ENCODE results near the gene PSORS1C1. TPM values are rescaled to one million over a fixed set of nuclear protein-coding genes. Genes with fewer than 3 reads are reported as not detected.
"Not testable (repeated sequence)": the region's sequence is repeated elsewhere in the genome, so short reads cannot be mapped to it uniquely, and the experiment has no call there.

PSORS1C1 gene
- total and polyA plus RNA-seq, 2 donors (not counting 1 experiment from before 2014, with no cell fraction given), result 0.40 to 0.66 TPM

DNA sequence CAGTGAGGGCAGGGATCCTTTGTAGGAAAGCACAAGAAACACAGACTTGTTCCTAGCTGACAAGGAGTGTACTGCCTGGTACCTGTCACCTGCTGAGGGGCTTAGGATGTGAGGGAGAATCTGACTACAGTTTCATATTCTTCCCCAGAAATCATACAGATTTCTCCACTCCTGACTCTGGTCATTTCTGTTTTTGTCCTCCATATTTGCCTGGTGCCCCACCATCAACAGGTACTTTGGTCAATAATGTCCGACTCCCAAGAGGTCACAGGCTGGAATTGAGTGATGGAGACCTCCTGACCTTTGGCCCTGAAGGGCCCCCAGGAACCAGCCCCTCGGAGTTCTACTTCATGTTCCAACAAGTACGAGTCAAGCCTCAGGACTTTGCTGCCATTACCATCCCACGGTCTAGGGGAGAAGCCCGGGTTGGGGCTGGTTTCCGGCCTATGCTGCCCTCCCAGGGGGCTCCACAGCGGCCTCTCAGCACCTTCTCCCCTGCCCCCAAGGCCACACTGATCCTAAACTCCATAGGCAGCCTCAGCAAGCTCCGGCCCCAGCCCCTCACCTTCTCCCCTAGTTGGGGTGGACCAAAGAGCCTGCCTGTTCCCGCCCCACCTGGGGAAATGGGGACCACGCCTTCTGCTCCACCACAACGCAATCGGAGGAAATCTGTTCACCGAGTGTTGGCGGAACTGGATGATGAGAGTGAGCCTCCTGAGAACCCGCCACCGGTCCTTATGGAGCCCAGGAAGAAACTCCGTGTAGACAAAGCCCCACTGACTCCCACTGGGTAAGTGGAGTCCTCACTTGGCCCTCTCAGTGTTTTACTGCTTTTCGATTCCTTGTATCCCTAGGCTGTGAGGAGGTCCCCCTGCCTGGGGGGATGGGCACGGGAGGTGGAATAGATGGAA is 46.9 kb downstream of the PSORS1C1 start:
- no peak overlapping the region for H3K27ac ChIP-seq (ENCODE audit: insufficient read depth, low read length)
- H3K4me3 ChIP-seq (replicated peaks in 1 of 4; ENCODE audit: control extremely low read depth in 1 of 4, insufficient read depth in 1 of 4, low read depth in 3 of 4, low read length in 4 of 4), result no peak overlapping the region
- H3K4me1 ChIP-seq (ENCODE audit: control insufficient read depth, extremely low read depth, insufficient read depth, low read length), result peaks cover 11% of the 10 kb centered on the region
- peaks cover 3% of the 10 kb centered on the region for H3K36me3 ChIP-seq (ENCODE audit: control insufficient read depth, insufficient read depth, low read length)
- no peak for DNase-seq (ENCODE audit: low read depth in 2 of 2)
- H2AFZ ChIP-seq (ENCODE audit: low read length), result no peak overlapping the region
- no peaks in the 10 kb centered on the region for H4K20me1 ChIP-seq (ENCODE audit: control insufficient read depth, extremely low read depth, insufficient read depth, low read length)
- peaks cover 23% of the 10 kb centered on the region for H3K79me2 ChIP-seq (ENCODE audit: control insufficient read depth, insufficient read depth, low read length)
- H3K4me2 ChIP-seq (ENCODE audit: extremely low read depth, insufficient read depth, low read length), result no peak overlapping the region
- no peaks in the 10 kb centered on the region for H3K27me3 ChIP-seq (ENCODE audit: control insufficient read depth, insufficient read depth, low read length)
- H3K9ac ChIP-seq (ENCODE audit: insufficient read depth, low read length), result no peak overlapping the region
- no peaks in the 10 kb centered on the region for H3K9me3 ChIP-seq (ENCODE audit: control insufficient read depth, insufficient read depth, low read depth, low read length)
- no peak for TF ChIP-seq CTCF (conservative IDR thresholded peaks at IDR 0.05 in 1 of 2, IDR thresholded peaks at IDR 0.05 in 1 of 2; ENCODE audit: low read depth in 1 of 2, low read length in 2 of 2)
- TF ChIP-seq EZH2 (IDR thresholded peaks at IDR 0.05; ENCODE audit: low read length, missing control alignments), result no peak

DNA sequence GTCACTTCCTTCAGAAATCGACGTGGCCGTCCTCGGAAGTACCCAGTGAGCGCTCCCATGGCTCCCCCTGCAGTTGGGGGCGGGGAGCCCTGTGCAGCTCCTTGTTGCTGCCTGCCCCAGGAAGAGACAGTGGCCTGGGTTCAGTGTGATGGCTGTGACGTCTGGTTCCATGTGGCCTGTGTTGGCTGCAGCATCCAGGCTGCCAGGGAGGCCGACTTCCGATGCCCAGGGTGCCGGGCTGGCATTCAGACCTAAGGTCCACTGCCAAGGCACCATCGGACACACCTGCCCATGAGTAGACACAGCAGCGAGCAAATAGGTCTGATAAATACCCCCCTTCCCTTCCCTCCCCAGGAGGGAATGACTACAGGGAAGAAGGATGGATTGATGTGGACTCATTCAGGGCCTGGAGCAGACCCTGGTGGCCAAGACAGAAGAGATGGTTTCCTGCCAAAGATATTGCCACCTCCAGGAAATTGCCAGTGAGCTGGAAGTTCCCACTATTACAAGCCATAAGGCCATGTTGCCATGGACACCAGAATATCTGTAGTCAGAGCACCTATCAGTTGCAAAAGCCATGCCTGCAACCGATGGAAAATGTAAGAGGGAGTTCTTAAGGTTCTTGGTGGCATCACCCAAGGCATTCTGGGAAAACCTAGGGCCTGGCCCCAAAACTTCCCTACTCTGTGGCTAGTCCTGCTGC is 48.0 kb downstream of the PSORS1C1 start:
- Histone ChIP-seq H4K20me1 (ENCODE audit: control insufficient read depth, extremely low read depth, insufficient read depth, low read length) (no peaks in the 10 kb centered on the region), H3K4me1 (ENCODE audit: control insufficient read depth, extremely low read depth, insufficient read depth, low read length) (peaks cover 11% of the 10 kb centered on the region), H3K9ac (ENCODE audit: insufficient read depth, low read length) (no peak overlapping the region), H3K27ac (ENCODE audit: insufficient read depth, low read length) (no peak overlapping the region), H3K9me3 (ENCODE audit: control insufficient read depth, insufficient read depth, low read depth, low read length) (no peaks in the 10 kb centered on the region), H3K27me3 (ENCODE audit: control insufficient read depth, insufficient read depth, low read length) (no peaks in the 10 kb centered on the region), H3K4me2 (ENCODE audit: extremely low read depth, insufficient read depth, low read length) (no peak overlapping the region), H3K79me2 (ENCODE audit: control insufficient read depth, insufficient read depth, low read length) (peaks cover 17% of the 10 kb centered on the region), H2AFZ (ENCODE audit: low read length) (no peak overlapping the region), H3K36me3 (ENCODE audit: control insufficient read depth, insufficient read depth, low read length) (peaks cover 3% of the 10 kb centered on the region), H3K4me3 (replicated peaks in 1 of 4; ENCODE audit: control extremely low read depth in 1 of 4, insufficient read depth in 1 of 4, low read depth in 3 of 4, low read length in 4 of 4) (no peak overlapping the region)
- no peak for DNase-seq (ENCODE audit: low read depth in 2 of 2)
- TF ChIP-seq CTCF (conservative IDR thresholded peaks at IDR 0.05 in 1 of 2, IDR thresholded peaks at IDR 0.05 in 1 of 2; ENCODE audit: low read depth in 1 of 2, low read length in 2 of 2) (no peak), EZH2 (IDR thresholded peaks at IDR 0.05; ENCODE audit: low read length, missing control alignments) (no peak)

GRCh38 chr6:31163922-31164321 is 49.3 kb downstream of the PSORS1C1 start:
- Histone ChIP-seq H3K27me3 (ENCODE audit: control insufficient read depth, insufficient read depth, low read length) (no peaks in the 10 kb centered on the region), H3K4me3 (replicated peaks in 1 of 4; ENCODE audit: control extremely low read depth in 1 of 4, insufficient read depth in 1 of 4, low read depth in 3 of 4, low read length in 4 of 4) (no peak overlapping the region), H2AFZ (ENCODE audit: low read length) (no peak overlapping the region), H3K79me2 (ENCODE audit: control insufficient read depth, insufficient read depth, low read length) (peaks cover 15% of the 10 kb centered on the region), H4K20me1 (ENCODE audit: control insufficient read depth, extremely low read depth, insufficient read depth, low read length) (no peaks in the 10 kb centered on the region), H3K27ac (ENCODE audit: insufficient read depth, low read length) (no peak overlapping the region), H3K4me1 (ENCODE audit: control insufficient read depth, extremely low read depth, insufficient read depth, low read length) (peaks cover 9% of the 10 kb centered on the region), H3K4me2 (ENCODE audit: extremely low read depth, insufficient read depth, low read length) (no peak overlapping the region), H3K9me3 (ENCODE audit: control insufficient read depth, insufficient read depth, low read depth, low read length) (no peaks in the 10 kb centered on the region), H3K36me3 (ENCODE audit: control insufficient read depth, insufficient read depth, low read length) (peaks cover 3% of the 10 kb centered on the region), H3K9ac (ENCODE audit: insufficient read depth, low read length) (no peak overlapping the region)
- DNase-seq (ENCODE audit: low read depth in 2 of 2), result peak in 1 of 2 donors; percentile 28
- no peak for TF ChIP-seq CTCF (conservative IDR thresholded peaks at IDR 0.05 in 1 of 2, IDR thresholded peaks at IDR 0.05 in 1 of 2; ENCODE audit: low read depth in 1 of 2, low read length in 2 of 2)
- TF ChIP-seq EZH2 (IDR thresholded peaks at IDR 0.05; ENCODE audit: low read length, missing control alignments), result no peak

GRCh38 chr6:31164475-31165063 is 50.0 kb downstream of the PSORS1C1 start:
- not testable (repeated sequence) for H2AFZ ChIP-seq (ENCODE audit: low read length); H3K9me3 ChIP-seq (ENCODE audit: control insufficient read depth, insufficient read depth, low read depth, low read length); H3K27me3 ChIP-seq (ENCODE audit: control insufficient read depth, insufficient read depth, low read length); H3K36me3 ChIP-seq (ENCODE audit: control insufficient read depth, insufficient read depth, low read length); H3K9ac ChIP-seq (ENCODE audit: insufficient read depth, low read length); H3K79me2 ChIP-seq (ENCODE audit: control insufficient read depth, insufficient read depth, low read length); H4K20me1 ChIP-seq (ENCODE audit: control insufficient read depth, extremely low read depth, insufficient read depth, low read length); H3K4me1 ChIP-seq (ENCODE audit: control insufficient read depth, extremely low read depth, insufficient read depth, low read length); H3K27ac ChIP-seq (ENCODE audit: insufficient read depth, low read length); DNase-seq (ENCODE audit: low read depth in 2 of 2); H3K4me3 ChIP-seq (replicated peaks in 1 of 4; ENCODE audit: control extremely low read depth in 1 of 4, insufficient read depth in 1 of 4, low read depth in 3 of 4, low read length in 4 of 4); H3K4me2 ChIP-seq (ENCODE audit: extremely low read depth, insufficient read depth, low read length)
